SJCRH30 (cell line): ENCODE data around the gene LILRB3. TPM values are rescaled to one million over a fixed set of nuclear protein-coding genes. Genes with fewer than 3 reads are reported as not detected.
A peak's percentile ranks its signal among the peaks of the same experiment; 100 is the strongest.
"Not testable (repeated sequence)": the region's sequence is repeated elsewhere in the genome, so short reads cannot be mapped to it uniquely, and the experiment has no call there.

ENCODE experiments used
- DNase-seq, 2 experiments: peaks; one replicate each; pipeline ENCODE4 v3.0.0-alpha.2; 2015 to 2020
- H3K27ac ChIP-seq: fragments of 250-450 bp; sonication (Bioruptor Pico); 2 replicates; pipeline ENCODE4 v1.5.1; 2020; ENCODE audit warnings: mild to moderate bottlenecking, moderate library complexity
- H3K27me3 ChIP-seq: fragments of 250-450 bp; sonication (Bioruptor Pico); 2 replicates; pipeline ENCODE4 v1.5.1; 2020; ENCODE audit warnings: mild to moderate bottlenecking, moderate library complexity
- H3K36me3 ChIP-seq: fragments of 250-450 bp; sonication (Bioruptor Pico); 2 replicates; pipeline ENCODE4 v1.5.1; 2020; ENCODE audit warnings: mild to moderate bottlenecking, moderate library complexity
- H3K4me1 ChIP-seq: fragments of 250-450 bp; sonication (Bioruptor Pico); 2 replicates; pipeline ENCODE4 v1.5.1; 2020; ENCODE audit warnings: mild to moderate bottlenecking, moderate library complexity
- H3K4me3 ChIP-seq: fragments of 250-450 bp; sonication (Bioruptor Pico); 2 replicates; pipeline ENCODE4 v1.5.1; 2020; ENCODE audit warnings: mild to moderate bottlenecking, moderate library complexity
- H3K9me3 ChIP-seq: fragments of 250-450 bp; sonication (Bioruptor Pico); replicated peaks from 2 replicates; pipeline ENCODE4 v1.5.1; 2020; ENCODE audit warnings: mild to moderate bottlenecking, moderate library complexity
- total RNA-seq: library from RNA; depleted of rRNA; stranded (reverse); fragments of >200 nt; shearing (Covaris generic); gene quantifications from 2 replicates; pipeline ENCODE4 v1.2.3, GENCODE V29; 2014

LILRB3 gene
- total RNA-seq, 1 experiment from 2014 or later, result 0.71 TPM

- H3K27ac ChIP-seq, result no peak overlapping the region
- H3K36me3 ChIP-seq, result no peaks in the 10 kb centered on the region
- H3K27me3 ChIP-seq, result peaks cover 42% of the 10 kb centered on the region
- no peaks in the 10 kb centered on the region for H3K4me1 ChIP-seq
- no peak overlapping the region for H3K4me3 ChIP-seq
- DNase-seq, result no peak
- H3K9me3 ChIP-seq, result no peaks in the 10 kb centered on the region
These were observed 30.0 kb upstream of the LILRB3 start for GRCh38 chr19:54252845-54253244.

GRCh38 chr19:54252243-54252642 is 29.4 kb upstream of the LILRB3 start:
- DNase-seq, result no peak
- Histone ChIP-seq H3K4me1 (no peaks in the 10 kb centered on the region), H3K27ac (no peak overlapping the region), H3K36me3 (no peaks in the 10 kb centered on the region), H3K9me3 (no peaks in the 10 kb centered on the region), H3K27me3 (peaks cover 39% of the 10 kb centered on the region), H3K4me3 (no peak overlapping the region)

- no peak for DNase-seq
- H3K4me1 ChIP-seq, result no peaks in the 10 kb centered on the region
- no peaks in the 10 kb centered on the region for H3K9me3 ChIP-seq
- H3K4me3 ChIP-seq, result no peak overlapping the region
- H3K27me3 ChIP-seq, result peaks cover 9% of the 10 kb centered on the region
- H3K36me3 ChIP-seq, result no peaks in the 10 kb centered on the region
- H3K27ac ChIP-seq, result no peak overlapping the region
These were observed 25.3 kb upstream of the LILRB3 start for GRCh38 chr19:54248016-54248601.

- Histone ChIP-seq H3K4me1 (no peaks in the 10 kb centered on the region), H3K4me3 (no peak overlapping the region), H3K9me3 (no peaks in the 10 kb centered on the region), H3K27ac (no peak overlapping the region), H3K27me3 (peaks cover 6% of the 10 kb centered on the region; the same call in 1 of the 2 replicates), H3K36me3 (no peaks in the 10 kb centered on the region)
- no peak for DNase-seq
These were observed 24.5 kb upstream of the LILRB3 start for GRCh38 chr19:54247106-54247930.

GRCh38 chr19:54245936-54246335 is 23.1 kb upstream of the LILRB3 start:
- Histone ChIP-seq H3K9me3 (no peaks in the 10 kb centered on the region), H3K27me3 (peaks cover 6% of the 10 kb centered on the region; the same call in 1 of the 2 replicates), H3K4me3 (no peak overlapping the region), H3K4me1 (no peaks in the 10 kb centered on the region), H3K27ac (no peak overlapping the region), H3K36me3 (no peaks in the 10 kb centered on the region)
- DNase-seq, result no peak

GRCh38 chr19:54243809-54244208 is 21.0 kb upstream of the LILRB3 start:
- H3K27me3 ChIP-seq, DNase-seq, H3K4me1 ChIP-seq, H3K27ac ChIP-seq, H3K9me3 ChIP-seq, H3K36me3 ChIP-seq, H3K4me3 ChIP-seq: not testable (repeated sequence)

GRCh38 chr19:54242646-54243045 is 19.8 kb upstream of the LILRB3 start, which contains the start of gene LILRA6:
LILRA6 (minus strand) TSS chr19:54242790.
- H3K9me3 ChIP-seq, H3K27me3 ChIP-seq, H3K4me3 ChIP-seq, H3K4me1 ChIP-seq, H3K36me3 ChIP-seq, H3K27ac ChIP-seq, DNase-seq: not testable (repeated sequence)

- H3K36me3 ChIP-seq, DNase-seq, H3K27me3 ChIP-seq, H3K4me3 ChIP-seq, H3K9me3 ChIP-seq, H3K4me1 ChIP-seq, H3K27ac ChIP-seq: not testable (repeated sequence)
These were observed 19.4 kb upstream of the LILRB3 start for GRCh38 chr19:54242234-54242633.

GRCh38 chr19:54240372-54241336 is 17.8 kb upstream of the LILRB3 start:
- H3K9me3 ChIP-seq, H3K27me3 ChIP-seq, H3K27ac ChIP-seq, H3K4me1 ChIP-seq, DNase-seq, H3K36me3 ChIP-seq, H3K4me3 ChIP-seq: not testable (repeated sequence)

GRCh38 chr19:54239491-54240371 is 16.9 kb upstream of the LILRB3 start:
- H3K4me1 ChIP-seq, DNase-seq: not testable (repeated sequence)

GRCh38 chr19:54233941-54234340 is 11.1 kb upstream of the LILRB3 start:
- no peaks in the 10 kb centered on the region for H3K4me1 ChIP-seq
- no peak overlapping the region for H3K27ac ChIP-seq
- no peak overlapping the region for H3K4me3 ChIP-seq
- no peaks in the 10 kb centered on the region for H3K36me3 ChIP-seq
- H3K9me3 ChIP-seq, result no peaks in the 10 kb centered on the region
- DNase-seq, result no peak
- no peaks in the 10 kb centered on the region for H3K27me3 ChIP-seq

More at GRCh38 chr19:54239491-54240371, 16.9 kb upstream of the LILRB3 start:
- not testable (repeated sequence) for H3K9me3 ChIP-seq, H3K36me3 ChIP-seq, H3K4me3 ChIP-seq, H3K27me3 ChIP-seq, H3K27ac ChIP-seq

GRCh38 chr19:54231077-54231931 is 8.5 kb upstream of the LILRB3 start:
- Histone ChIP-seq H3K27ac (no peak overlapping the region), H3K9me3 (0 out of 2 replicates have a peak, but pooled peaks cover 2% of the 10 kb centered on the region), H3K36me3 (no peaks in the 10 kb centered on the region), H3K4me3 (no peak overlapping the region), H3K4me1 (no peaks in the 10 kb centered on the region), H3K27me3 (no peaks in the 10 kb centered on the region)
- peak; percentile 70 to 84 for DNase-seq

GRCh38 chr19:54230031-54230430 is 7.2 kb upstream of the LILRB3 start:
- no peak for DNase-seq
- Histone ChIP-seq H3K4me1 (no peaks in the 10 kb centered on the region), H3K4me3 (no peak overlapping the region), H3K27me3 (no peaks in the 10 kb centered on the region), H3K27ac (no peak overlapping the region), H3K36me3 (no peaks in the 10 kb centered on the region), H3K9me3 (0 out of 2 replicates have a peak, but pooled peaks cover 2% of the 10 kb centered on the region)
